ENCODE data around the gene FBXL3. TPM values are rescaled to one million over a fixed set of nuclear protein-coding genes. Genes with fewer than 3 reads are reported as not detected.

The FBXL3 gene
- total and polyA plus RNA-seq, 2 of the 13 experiments (the other 11 are each of a cell fraction or from before 2014, with no cell fraction given): 11.5 to 18.5 TPM

GRCh38 chr13:76992548-76993001, 34.4 kb downstream of the FBXL3 start:
- in situ Hi-C loops (cut with HindIII; ENCODE audit: extremely low pct_ligation_motif_present, low pct_unique_long_range_greater_than_20kb): no loop called here
- TSS peak; percentile 75 for BruUV-seq (replicated peaks)
- DNase-seq (ENCODE audit: low spot score) (no peak), FAIRE-seq (no peak), ATAC-seq (peak; percentile 52)
- peak overlapping the region; percentile 55 for H2AFZ ChIP-seq (ENCODE audit: low read length)
- H3K4me2 ChIP-seq (ENCODE audit: low read depth, low read length): peak overlapping the region; percentile 85
- 2% methylated on average over 16 of the region's 20 CpGs for WGBS (ENCODE audit: low lambda C conversion rate)
- H3K4me3 ChIP-seq (replicated peaks in 1 of 3; ENCODE audit: insufficient read depth in 1 of 3, low read depth in 2 of 3, low read length in 3 of 3): peak overlapping the region; percentile 70 to 80 (median 73)
- peak overlapping the region; percentile 84 for H3K9ac ChIP-seq (ENCODE audit: insufficient read depth, low read depth, low read length)
- intact Hi-C loops (cut with micrococcal nuclease; ENCODE audit: unreplicated experiment): no loop called here
- H3K27ac ChIP-seq (ENCODE audit: extremely low read length, insufficient read depth, low read length): peak overlapping the region; percentile 79
- H4K20me1 ChIP-seq (ENCODE audit: insufficient read depth, low read length): no peaks in the 10 kb centered on the region
- H3K9me3 ChIP-seq (ENCODE audit: low read length): no peaks in the 10 kb centered on the region
- ChIA-PET POLR2A (interaction anchor here (2.0 to 2.3 kb wide), 2 partner anchors 9 to 34 kb away, joined by 7 to 12 read pairs; partner anchors contain the start of gene FBXL3), CTCF (ENCODE audit: low intra/inter-chr PET ratio, low total read pairs) (no interaction called here)
- H3K36me3 ChIP-seq (replicated peaks in 1 of 2; ENCODE audit: control insufficient read depth in 1 of 2, insufficient read depth in 2 of 2, low read length in 2 of 2): 0 out of 5 replicates have a peak, but pooled peaks cover 0 to 4% of the 10 kb centered on the region in 2 experiments
- peaks cover 0 to 7% of the 10 kb centered on the region in 2 experiments; a peak in 2 of 5 replicates for H3K27me3 ChIP-seq (ENCODE audit: control insufficient read depth in 1 of 2, insufficient read depth in 2 of 2, low read length in 2 of 2)
- H3K4me1 ChIP-seq (ENCODE audit: insufficient read depth, low read length): peaks cover 23% of the 10 kb centered on the region
- H3K79me2 ChIP-seq (ENCODE audit: insufficient read depth, low read length): no peaks in the 10 kb centered on the region
- TF ChIP-seq ZNF567 (CRISPR knock-in tag; IDR thresholded peaks at IDR 0.05; ENCODE audit: borderline replicate concordance): no peak
- no peak for TF ChIP-seq ZHX2 (IDR thresholded peaks at IDR 0.05; ENCODE audit: low read depth)
- no peak for TF ChIP-seq ZHX2 (CRISPR knock-in tag; IDR thresholded peaks at IDR 0.05; ENCODE audit: borderline replicate concordance)
- TF ChIP-seq ETV5 (CRISPR knock-in tag; IDR thresholded peaks at IDR 0.05; ENCODE audit: borderline replicate concordance): no peak
- 0 out of 2 replicates have a peak, but pooled peaks have one; percentile 17 for TF ChIP-seq HMGXB3 (CRISPR knock-in tag; IDR thresholded peaks at IDR 0.05; ENCODE audit: borderline replicate concordance)
- 0 out of 2 replicates have a peak, but pooled peaks have one; percentile 0 for TF ChIP-seq ZSCAN21 (CRISPR knock-in tag; IDR thresholded peaks at IDR 0.05; ENCODE audit: borderline replicate concordance)
- TF ChIP-seq KDM5A (IDR thresholded peaks at IDR 0.05; ENCODE audit: borderline replicate concordance, low read length): peak; percentile 21; the same call in 1 of the 2 replicates
- no peak for TF ChIP-seq RAD21 (CRISPR knock-in tag; IDR thresholded peaks at IDR 0.05)
- 0 out of 2 replicates have a peak, but pooled peaks have one; percentile 0 for TF ChIP-seq ARID5B (CRISPR knock-in tag; IDR thresholded peaks at IDR 0.05)

All from HepG2 (cell line).